ENCODE data around the gene SLITRK6. TPM values are rescaled to one million over a fixed set of nuclear protein-coding genes. Genes with fewer than 3 reads are reported as not detected.
A peak's percentile ranks its signal among the peaks of the same experiment; 100 is the strongest.

Gene SLITRK6
- total RNA-seq, result 10 to 100 TPM in 1 of 2 donors, 1 to 10 TPM in 1; 5.6 to 26.7 TPM
- 1 to 10 TPM; 1.3 to 2.2 TPM for polyA plus RNA-seq
- long read RNA-seq, donor 1, full-length matches to known transcripts, result 22 of 22 reads
- long read RNA-seq, donor 1, partial matches to known transcripts, result 0 of 22 reads
- long read RNA-seq, donor 1, other reads (novel, unspliced or antisense), result 0 of 22 reads
- long read RNA-seq, donor 2, full-length matches to known transcripts, result 7 of 7 reads
- long read RNA-seq, donor 2, partial matches to known transcripts, result 0 of 7 reads
- long read RNA-seq, donor 2, other reads (novel, unspliced or antisense), result 0 of 7 reads
- long read RNA-seq, donor 3, full-length matches to known transcripts, result 11 of 11 reads
- long read RNA-seq, donor 3, partial matches to known transcripts, result 0 of 11 reads
- long read RNA-seq, donor 3, other reads (novel, unspliced or antisense), result 0 of 11 reads
- long read RNA-seq, donor 4, full-length matches to known transcripts, result 6 of 6 reads
- long read RNA-seq, donor 4, partial matches to known transcripts, result 0 of 6 reads
- long read RNA-seq, donor 4, other reads (novel, unspliced or antisense), result 0 of 6 reads
- long read RNA-seq, donor 5, full-length matches to known transcripts, result 15 of 15 reads
- long read RNA-seq, donor 5, partial matches to known transcripts, result 0 of 15 reads
- long read RNA-seq, donor 5, other reads (novel, unspliced or antisense), result 0 of 15 reads

GRCh38 chr13:85799097-85799582 is at the start of gene SLITRK6:
SLITRK6 (minus strand) TSS chr13:85799419; CDS start chr13:85796508, 2,911 bp downstream.
- ATAC-seq (ENCODE audit: insufficient read depth, low FRiP score), result no peak
- no peaks in the 10 kb centered on the region for H3K9me3 ChIP-seq (ENCODE audit: control insufficient read depth in 4 of 4, insufficient read depth in 3 of 4, low read length in 3 of 4)
- peaks cover 0 to 22% (median 8%) of the 10 kb centered on the region in 4 donors for H3K36me3 ChIP-seq (ENCODE audit: control insufficient read depth in 4 of 4, insufficient read depth in 4 of 4, low read length in 4 of 4)
- no peak within 1 kb of the TSS for H3K4me3 ChIP-seq
- H3K4me1 ChIP-seq (ENCODE audit: control insufficient read depth in 5 of 5, insufficient read depth in 5 of 5, low read length in 5 of 5), result peaks cover 0 to 15% (median 0%) of the 10 kb centered on the region in 5 donors
- DNase-seq, result peak; percentile 51 to 91 (median 91)
- H3K27me3 ChIP-seq (ENCODE audit: control insufficient read depth in 3 of 3, insufficient read depth in 3 of 3, low read length in 2 of 3), result no peaks in the 10 kb centered on the region
- H3K27ac ChIP-seq (ENCODE audit: low read depth in 1 of 2, low read length in 1 of 2), result no peak within 1 kb of the TSS
- no peak for TF ChIP-seq CTCF (IDR thresholded peaks at IDR 0.05; ENCODE audit: control extremely low read depth, extremely low read depth)
- 19 to 44% methylated on average over 3 of the region's 3 CpGs for WGBS, 2 donors
- peak within 1 kb of the TSS; percentile 13 to 84 for H3K9ac ChIP-seq (ENCODE audit: insufficient read depth in 1 of 2, low read length in 2 of 2)

- H3K36me3 ChIP-seq (ENCODE audit: control insufficient read depth in 4 of 4, insufficient read depth in 4 of 4, low read length in 4 of 4), result no peaks in the 10 kb centered on the region
- H3K9ac ChIP-seq (ENCODE audit: insufficient read depth in 1 of 2, low read length in 2 of 2), result no peak overlapping the region
- DNase-seq (no peak), ATAC-seq (ENCODE audit: insufficient read depth, low FRiP score) (no peak)
- no peaks in the 10 kb centered on the region for H3K27me3 ChIP-seq (ENCODE audit: control insufficient read depth in 3 of 3, insufficient read depth in 3 of 3, low read length in 2 of 3)
- H3K27ac ChIP-seq (ENCODE audit: low read depth in 1 of 2, low read length in 1 of 2), result no peak overlapping the region
- H3K4me3 ChIP-seq, result no peak overlapping the region
- 89 to 90% methylated on average over 6 of the region's 6 CpGs for WGBS, 2 donors
- no peaks in the 10 kb centered on the region for H3K4me1 ChIP-seq (ENCODE audit: control insufficient read depth in 5 of 5, insufficient read depth in 5 of 5, low read length in 5 of 5)
- H3K9me3 ChIP-seq (ENCODE audit: control insufficient read depth in 4 of 4, insufficient read depth in 3 of 4, low read length in 3 of 4), result peaks cover 0 to 7% (median 4%) of the 10 kb centered on the region in 4 donors
- TF ChIP-seq CTCF (IDR thresholded peaks at IDR 0.05; ENCODE audit: control extremely low read depth, extremely low read depth), result no peak
Measured at GRCh38 chr13:85847012-85847411, 47.8 kb upstream of the SLITRK6 start.

- DNase-seq (no peak), ATAC-seq (ENCODE audit: insufficient read depth, low FRiP score) (no peak)
- Histone ChIP-seq H3K9ac (ENCODE audit: insufficient read depth in 1 of 2, low read length in 2 of 2) (no peak overlapping the region), H3K9me3 (ENCODE audit: control insufficient read depth in 4 of 4, insufficient read depth in 3 of 4, low read length in 3 of 4) (no peaks in the 10 kb centered on the region), H3K27ac (ENCODE audit: low read depth in 1 of 2, low read length in 1 of 2) (no peak overlapping the region), H3K36me3 (ENCODE audit: control insufficient read depth in 4 of 4, insufficient read depth in 4 of 4, low read length in 4 of 4) (no peaks in the 10 kb centered on the region), H3K4me3 (no peak overlapping the region), H3K27me3 (ENCODE audit: control insufficient read depth in 3 of 3, insufficient read depth in 3 of 3, low read length in 2 of 3) (no peaks in the 10 kb centered on the region), H3K4me1 (ENCODE audit: control insufficient read depth in 5 of 5, insufficient read depth in 5 of 5, low read length in 5 of 5) (no peaks in the 10 kb centered on the region)
- no peak for TF ChIP-seq CTCF (IDR thresholded peaks at IDR 0.05; ENCODE audit: control extremely low read depth, extremely low read depth)
- WGBS, 2 donors, result 57 to 60% methylated on average over 2 of the region's 2 CpGs
Measured at GRCh38 chr13:85841427-85841826, 42.2 kb upstream of the SLITRK6 start.
